ENCODE data around the gene CAMK4.

- no peak for TF ChIP-seq POLR2A (IDR thresholded peaks at IDR 0.05)
- TF ChIP-seq CTCF (IDR thresholded peaks at IDR 0.05): no peak
- TF ChIP-seq POLR2AphosphoS5 (IDR thresholded peaks at IDR 0.05): no peak
- no peak for TF ChIP-seq EP300 (IDR thresholded peaks at IDR 0.05)
Measured at GRCh38 chr5:111238431-111239225, 14.4 kb downstream of the CAMK4 start.
